AG10803 (cell line): ENCODE data around the gene PDE2A.
"Not testable (repeated sequence)": the region's sequence is repeated elsewhere in the genome, so short reads cannot be mapped to it uniquely, and the experiment has no call there.

ENCODE experiments used
- DNase-seq: peaks from one replicate; pipeline ENCODE4 v3.0.0; 2010; ENCODE audit warnings: low read depth
- H3K4me3 ChIP-seq: 2 replicates; pipeline ENCODE4 v1.5.1; 2011; ENCODE audit warnings: mild to moderate bottlenecking, low read length, control low read depth
- CTCF ChIP-seq: conservative IDR thresholded peaks from 2 replicates; pipeline ENCODE4 v1.5.1; 2011; ENCODE audit warnings: mild to moderate bottlenecking, low read length, control low read depth, inconsistent platforms

The PDE2A gene

GRCh38 chr11:72561856-72562255, 112.4 kb downstream of the PDE2A start:
- DNase-seq = no peak
- H3K4me3 ChIP-seq = no peak overlapping the region
- no peak for TF ChIP-seq CTCF

- H3K4me3 ChIP-seq, DNase-seq: not testable (repeated sequence)
These were observed 113.4 kb downstream of the PDE2A start for GRCh38 chr11:72560864-72561263.

- no peak for DNase-seq
- no peak for TF ChIP-seq CTCF
- no peak overlapping the region for H3K4me3 ChIP-seq
These were observed 117.8 kb downstream of the PDE2A start for GRCh38 chr11:72556433-72556832.

GRCh38 chr11:72555014-72555522, 119.2 kb downstream of the PDE2A start:
- not testable (repeated sequence) for DNase-seq, H3K4me3 ChIP-seq

- no peak for DNase-seq
- TF ChIP-seq CTCF = no peak
These were observed 120.5 kb downstream of the PDE2A start for GRCh38 chr11:72553706-72554105.

GRCh38 chr11:72552399-72552910, 121.8 kb downstream of the PDE2A start:
- no peak for TF ChIP-seq CTCF

More at GRCh38 chr11:72553706-72554105, 120.5 kb downstream of the PDE2A start:
- no peak overlapping the region for H3K4me3 ChIP-seq

GRCh38 chr11:72551571-72551970, 122.7 kb downstream of the PDE2A start:
- TF ChIP-seq CTCF = no peak
- no peak for DNase-seq

More at GRCh38 chr11:72552399-72552910, 121.8 kb downstream of the PDE2A start:
- H3K4me3 ChIP-seq = no peak overlapping the region
- DNase-seq = peak; percentile 24

GRCh38 chr11:72548463-72548862, 125.8 kb downstream of the PDE2A start:
- peak; percentile 49 for DNase-seq
- no peak overlapping the region for H3K4me3 ChIP-seq
- no peak for TF ChIP-seq CTCF

More at GRCh38 chr11:72551571-72551970, 122.7 kb downstream of the PDE2A start:
- H3K4me3 ChIP-seq = no peak overlapping the region
